MCF 10A (cell line): Measurements from ENCODE around the gene LAMB2. TPM values are rescaled to one million over a fixed set of nuclear protein-coding genes. Genes with fewer than 3 reads are reported as not detected.

Experiments used
- BruUV-seq: library from RNA; stranded (reverse); fragments of 400-500 nt; replicated peaks from 2 replicates; lab custom pipeline; 2021; lab: Mats Ljungman, UMichigan
- CTCF ChIA-PET: fragments of 300-600 bp; sonication (Branson Sonifier 250); formaldehyde crosslinking; extraction: SDS; loops from one replicate; lab custom pipeline; 2021; ENCODE audit warnings: antibody characterized with exemption, inconsistent platforms; lab: Yijun Ruan, JAX
- POLR2A ChIA-PET: fragments of 300-600, 350-650 bp; sonication (Branson Sonifier 250); formaldehyde crosslinking; extraction: SDS; loops from one replicate; lab custom pipeline; 2020; ENCODE audit warnings: antibody characterized with exemption, inconsistent platforms; lab: Yijun Ruan, JAX
- DNase-seq: peaks from one replicate; pipeline ENCODE4 v3.0.0-alpha.2; 2018; ENCODE audit not compliant: unreplicated experiment
- H3K27ac Mint-ChIP-seq: one replicate; pipeline ENCODE4 v1.8.0; 2022; ENCODE audit warnings: mild to moderate bottlenecking, low read depth, mixed read lengths; ENCODE audit not compliant: unreplicated experiment
- H3K27me3 Mint-ChIP-seq: one replicate; pipeline ENCODE4 v1.8.0; 2022; ENCODE audit warnings: mixed read lengths; ENCODE audit not compliant: insufficient read depth, unreplicated experiment
- H3K36me3 Mint-ChIP-seq: one replicate; pipeline ENCODE4 v1.8.0; 2022; ENCODE audit warnings: mild to moderate bottlenecking, moderate library complexity, mixed read lengths; ENCODE audit not compliant: insufficient read depth, unreplicated experiment
- H3K4me1 Mint-ChIP-seq: one replicate; pipeline ENCODE4 v1.8.0; 2022; ENCODE audit warnings: mixed read lengths; ENCODE audit not compliant: insufficient read depth, unreplicated experiment
- H3K4me3 Mint-ChIP-seq: one replicate; pipeline ENCODE4 v1.8.0; 2022; ENCODE audit warnings: mild to moderate bottlenecking, moderate library complexity, mixed read lengths; ENCODE audit not compliant: unreplicated experiment
- H3K9me3 Mint-ChIP-seq: one replicate; pipeline ENCODE4 v1.8.0; 2022; ENCODE audit warnings: mixed read lengths; ENCODE audit not compliant: unreplicated experiment
- CTCF ChIP-seq: fragments of 200-600 bp; IDR thresholded peaks from one replicate; pipeline ENCODE4 v1.8.0; 2022; ENCODE audit warnings: antibody characterized with exemption, mild to moderate bottlenecking; ENCODE audit not compliant: unreplicated experiment
- intact Hi-C: fragments of 100-400 bp; cut with micrococcal nuclease; formaldehyde crosslinking; loops from 2 replicates; pipeline ENCODE4 v1.14.1; 2022
- total RNA-seq: library from RNA; stranded (reverse); gene quantifications from 2 replicates; pipeline ENCODE4 v1.2.3, GENCODE V29; 2022

The LAMB2 gene
- total RNA-seq, 1 experiment from 2014 or later: 224 TPM

- Mint-ChIP-seq H3K4me3 (peak overlapping the region; percentile 73), H3K27me3 (no peaks in the 10 kb centered on the region), H3K36me3 (no peaks in the 10 kb centered on the region), H3K27ac (peak overlapping the region; percentile 89), H3K4me1 (peaks cover 6% of the 10 kb centered on the region), H3K9me3 (no peaks in the 10 kb centered on the region)
- CTCF ChIA-PET: interaction anchor here (0.5 to 2.8 kb wide), 23 partner anchors 9 to 428 kb away, joined by 3 to 20 read pairs (median 4); partner anchors contain the start of gene USP4
- POLR2A ChIA-PET: interaction anchor here (0.6 to 1.7 kb wide), 9 partner anchors 38 to 1122 kb away, joined by 3 to 5 read pairs (median 3); partner anchors contain the start of genes IFRD2, LAMB2 and USP19
- intact Hi-C loops: loop anchor here (1.0 to 5.0 kb wide), 2 partner anchors 127 to 279 kb away; no protein-coding TSS in a partner anchor
- no TSS peak for BruUV-seq
- TF ChIP-seq CTCF: no peak
- DNase-seq: no peak
Observed at GRCh38 chr3:49170744-49171118, 37.9 kb upstream of the LAMB2 start.

- TF ChIP-seq CTCF: no peak
- H3K36me3 Mint-ChIP-seq: peaks cover 18% of the 10 kb centered on the region
- intact Hi-C loops: no loop called here
- H3K27me3 Mint-ChIP-seq: no peaks in the 10 kb centered on the region
- ChIA-PET POLR2A (interaction anchor here (0.8 to 1.8 kb wide), 3 partner anchors 9 to 72 kb away, joined by 3 to 8 read pairs (median 5); no protein-coding TSS in a partner anchor), CTCF (no interaction called here)
- BruUV-seq: TSS peak; percentile 55
- peaks cover 16% of the 10 kb centered on the region for H3K4me1 Mint-ChIP-seq
- no peak for DNase-seq
- H3K27ac Mint-ChIP-seq: peak overlapping the region; percentile 85
- peak overlapping the region; percentile 84 for H3K4me3 Mint-ChIP-seq
- no peaks in the 10 kb centered on the region for H3K9me3 Mint-ChIP-seq
Observed at GRCh38 chr3:49166752-49167556, 34.1 kb upstream of the LAMB2 start.

GRCh38 chr3:49165771-49166751, 33.2 kb upstream of the LAMB2 start, which contains the start of gene CCDC71:
Gene CCDC71 (minus strand): TSS chr3:49166331. CDS start chr3:49164208, 2,123 bp downstream.
- intact Hi-C loops: no loop called here
- ChIA-PET POLR2A (interaction anchor here (0.5 to 2.0 kb wide), 11 partner anchors 9 to 190 kb away, joined by 3 to 15 read pairs (median 4); partner anchors contain the start of genes DALRD3, LAMB2, QRICH1 and USP19), CTCF (interaction anchor here (1.5 kb wide), 1 partner anchor 174 kb away, joined by 4 read pairs; the partner anchor contains the start of gene USP4)
- DNase-seq: peak; percentile 63
- no TSS peak for BruUV-seq
- no peaks in the 10 kb centered on the region for H3K9me3 Mint-ChIP-seq
- H3K36me3 Mint-ChIP-seq: peaks cover 18% of the 10 kb centered on the region
- H3K4me1 Mint-ChIP-seq: peaks cover 15% of the 10 kb centered on the region
- no peaks in the 10 kb centered on the region for H3K27me3 Mint-ChIP-seq
- peak within 1 kb of the TSS; percentile 84 for H3K4me3 Mint-ChIP-seq
- no peak for TF ChIP-seq CTCF
- peak within 1 kb of the TSS; percentile 85 for H3K27ac Mint-ChIP-seq
